Neural progenitor cell (in vitro differentiated cells): ENCODE data around the gene RLN3. TPM values are rescaled to one million over a fixed set of nuclear protein-coding genes. Genes with fewer than 3 reads are reported as not detected.
"Not testable (repeated sequence)": the region's sequence is repeated elsewhere in the genome, so short reads cannot be mapped to it uniquely, and the experiment has no call there.

Source experiments
- DNase-seq: peaks from one replicate; pipeline ENCODE4 v3.0.0-alpha.2; 2016; ENCODE audit warnings: low spot score
- H2AFZ ChIP-seq: fragments of 200-600 bp; sonication (generic); replicated peaks from 2 replicates; pipeline ENCODE4 v1.6.1; 2016; ENCODE audit warnings: antibody characterized with exemption
- H3F3A ChIP-seq: fragments of 200-600 bp; sonication (generic); 2 replicates; pipeline ENCODE4 v1.6.1; 2016; ENCODE audit warnings: antibody characterized with exemption, low read depth
- H3K27ac ChIP-seq: fragments of 200-600 bp; sonication (generic); 2 replicates; pipeline ENCODE4 v1.5.1; 2016; ENCODE audit warnings: mild to moderate bottlenecking
- H3K27me3 ChIP-seq: fragments of 200-600 bp; sonication (generic); 2 replicates; pipeline ENCODE4 v1.6.1; 2016; ENCODE audit warnings: mild to moderate bottlenecking, moderate library complexity
- H3K36me3 ChIP-seq: fragments of 200-600 bp; sonication (generic); 2 replicates; pipeline ENCODE4 v1.5.1; 2016
- H3K4me1 ChIP-seq: fragments of 200-600 bp; sonication (generic); 2 replicates; pipeline ENCODE4 v1.6.1; 2016; ENCODE audit warnings: mixed run types
- H3K4me2 ChIP-seq: fragments of 200-600 bp; sonication (generic); 2 replicates; pipeline ENCODE4 v1.6.1; 2016
- H3K4me3 ChIP-seq: fragments of 200-600 bp; sonication (generic); 2 replicates; pipeline ENCODE4 v1.5.1; 2016
- H3K79me2 ChIP-seq: fragments of 200-600 bp; sonication (generic); 2 replicates; pipeline ENCODE4 v1.6.1; 2016; ENCODE audit warnings: low read depth
- H3K9ac ChIP-seq: fragments of 200-600 bp; sonication (generic); 2 replicates; pipeline ENCODE4 v1.6.1; 2016
- H3K9me3 ChIP-seq: fragments of 200-600 bp; sonication (generic); 2 replicates; pipeline ENCODE4 v1.5.1; 2016; ENCODE audit warnings: low read depth
- H4K20me1 ChIP-seq: fragments of 200-600 bp; sonication (generic); 2 replicates; pipeline ENCODE4 v1.6.1; 2016; ENCODE audit warnings: low read depth
- H3K27ac Mint-ChIP-seq: 3 replicates; pipeline ENCODE4 v1.8.0; 2021; ENCODE audit warnings: mixed read lengths
- H3K27me3 Mint-ChIP-seq: 2 replicates; pipeline ENCODE4 v1.8.0; 2022; ENCODE audit warnings: low read depth, mild to moderate bottlenecking, inconsistent platforms, moderate library complexity, mixed read lengths; ENCODE audit not compliant: insufficient read depth
- H3K36me3 Mint-ChIP-seq: 3 replicates; pipeline ENCODE4 v1.8.0; 2021; ENCODE audit warnings: mixed read lengths
- H3K4me1 Mint-ChIP-seq: 3 replicates; pipeline ENCODE4 v1.8.0; 2021; ENCODE audit warnings: mixed read lengths
- H3K4me3 Mint-ChIP-seq: 3 replicates; pipeline ENCODE4 v1.8.0; 2021; ENCODE audit warnings: mild to moderate bottlenecking, moderate library complexity, mixed read lengths
- H3K9me3 Mint-ChIP-seq: 3 replicates; pipeline ENCODE4 v1.8.0; 2020; ENCODE audit warnings: mixed read lengths
- CTCF ChIP-seq: fragments of 200-600 bp; sonication (generic); IDR thresholded peaks from 2 replicates; pipeline ENCODE4 v1.5.1; 2017; ENCODE audit warnings: antibody characterized with exemption, mild to moderate bottlenecking
- EZH2 ChIP-seq: fragments of 200-600 bp; sonication (generic); IDR thresholded peaks from 2 replicates; pipeline ENCODE4 v1.6.1; 2017; ENCODE audit warnings: antibody characterized with exemption, mild to moderate bottlenecking, moderate library complexity
- EZH2phosphoT487 ChIP-seq: fragments of 200-600 bp; sonication (generic); IDR thresholded peaks from 2 replicates; pipeline ENCODE4 v1.6.1; 2017; ENCODE audit warnings: antibody characterized with exemption
- total RNA-seq: library from RNA; depleted of rRNA; stranded (reverse); fragments of >200 nt; gene quantifications from 2 replicates; pipeline ENCODE4 v1.2.3, GENCODE V29; 2015; ENCODE audit warnings: low replicate concordance

Gene RLN3
- total RNA-seq, 1 donor from 2014 or later = not detected

- H3K36me3 ChIP-seq = no peaks in the 10 kb centered on the region
- TF ChIP-seq EZH2 (no peak), CTCF (peak; percentile 66)
- no peak overlapping the region for H3K4me3 ChIP-seq
- peak; percentile 74 for DNase-seq
- H3K4me3 Mint-ChIP-seq = no peak overlapping the region
- no peaks in the 10 kb centered on the region for H3K79me2 ChIP-seq
- H3K9ac ChIP-seq = no peak overlapping the region
- H2AFZ ChIP-seq = peak overlapping the region; percentile 86
- H3K9me3 Mint-ChIP-seq = no peaks in the 10 kb centered on the region
- no peaks in the 10 kb centered on the region for H3K9me3 ChIP-seq
- no peak overlapping the region for H3K4me2 ChIP-seq
- peaks cover 4% of the 10 kb centered on the region for H3K4me1 ChIP-seq
- no peaks in the 10 kb centered on the region for H3K27me3 ChIP-seq
- peaks cover 15% of the 10 kb centered on the region for H3K4me1 Mint-ChIP-seq
- H3K27ac ChIP-seq = no peak overlapping the region
- peaks cover 29% of the 10 kb centered on the region for H3F3A ChIP-seq
- H4K20me1 ChIP-seq = no peaks in the 10 kb centered on the region
- H3K27me3 Mint-ChIP-seq = peaks cover 14% of the 10 kb centered on the region
- H3K36me3 Mint-ChIP-seq = no peaks in the 10 kb centered on the region
- peak overlapping the region; percentile 59 for H3K27ac Mint-ChIP-seq
Measured at GRCh38 chr19:14023404-14024235, 4.3 kb upstream of the RLN3 start.

GRCh38 chr19:14026652-14027192, 1.2 kb upstream of the RLN3 start:
- not testable (repeated sequence) for H3K9me3 Mint-ChIP-seq, H3K27ac Mint-ChIP-seq, H3K36me3 Mint-ChIP-seq

GRCh38 chr19:14028901-14029300, 953 bp downstream of the RLN3 start:
- H2AFZ ChIP-seq = no peak overlapping the region
- H3K9me3 ChIP-seq = no peaks in the 10 kb centered on the region
- DNase-seq = no peak
- H4K20me1 ChIP-seq = no peaks in the 10 kb centered on the region
- H3F3A ChIP-seq = peaks cover 15% of the 10 kb centered on the region
- H3K79me2 ChIP-seq = no peaks in the 10 kb centered on the region
- H3K9me3 Mint-ChIP-seq = no peaks in the 10 kb centered on the region
- H3K27ac ChIP-seq = no peak overlapping the region
- H3K9ac ChIP-seq = no peak overlapping the region
- peak overlapping the region; percentile 75 for H3K27ac Mint-ChIP-seq
- H3K4me2 ChIP-seq = no peak overlapping the region
- no peaks in the 10 kb centered on the region for H3K36me3 ChIP-seq
- no peak overlapping the region for H3K4me3 Mint-ChIP-seq
- H3K4me1 ChIP-seq = peaks cover 6% of the 10 kb centered on the region
- H3K4me3 ChIP-seq = no peak overlapping the region
- peaks cover 6% of the 10 kb centered on the region for H3K4me1 Mint-ChIP-seq
- H3K36me3 Mint-ChIP-seq = no peaks in the 10 kb centered on the region
- peaks cover 24% of the 10 kb centered on the region for H3K27me3 ChIP-seq
- no peak for TF ChIP-seq EZH2
- no peak for TF ChIP-seq EZH2phosphoT487
- no peak for TF ChIP-seq CTCF
- H3K27me3 Mint-ChIP-seq = peaks cover 6% of the 10 kb centered on the region

More at GRCh38 chr19:14026652-14027192, 1.2 kb upstream of the RLN3 start:
- peaks cover 28% of the 10 kb centered on the region for H3F3A ChIP-seq
- H3K4me1 ChIP-seq, H3K27me3 Mint-ChIP-seq, H3K79me2 ChIP-seq, DNase-seq, H3K9ac ChIP-seq, H3K4me3 ChIP-seq, H3K36me3 ChIP-seq, H3K4me2 ChIP-seq, H2AFZ ChIP-seq, H4K20me1 ChIP-seq, H3K9me3 ChIP-seq, H3K4me3 Mint-ChIP-seq, H3K27ac ChIP-seq: not testable (repeated sequence)
- H3K27me3 ChIP-seq = peaks cover 16% of the 10 kb centered on the region
- H3K4me1 Mint-ChIP-seq = peaks cover 17% of the 10 kb centered on the region
